ENCODE measurements around the gene DPH1.
A peak's percentile ranks its signal among the peaks of the same experiment; 100 is the strongest.

The DPH1 gene

GRCh38 chr17:2064980-2065785, 35.2 kb downstream of the DPH1 start:
- H3K4me2 ChIP-seq (ENCODE audit: low read depth, low read length, poor library complexity, severe bottlenecking): no peak overlapping the region
- H3K36me3 ChIP-seq (ENCODE audit: insufficient read depth, low read length): peaks cover 92% of the 10 kb centered on the region; the same call in 1 of the 2 replicates
- TF ChIP-seq EZH2phosphoT487 (IDR thresholded peaks at IDR 0.05; ENCODE audit: borderline replicate concordance) (no peak), CTCF (conservative IDR thresholded peaks at IDR 0.05; ENCODE audit: low read length) (peak; percentile 67)
- H4K20me1 ChIP-seq (ENCODE audit: insufficient read depth, low read length, poor library complexity, severe bottlenecking): no peaks in the 10 kb centered on the region
- H3F3A ChIP-seq (ENCODE audit: low read depth): no peaks in the 10 kb centered on the region
- no peaks in the 10 kb centered on the region for H3K4me1 ChIP-seq (ENCODE audit: insufficient read depth, low read length, poor library complexity, severe bottlenecking)
- H3K9ac ChIP-seq (ENCODE audit: low read depth, low read length, poor library complexity, severe bottlenecking): no peak overlapping the region
- no peak overlapping the region for H3K4me3 ChIP-seq (ENCODE audit: low read length, poor library complexity, severe bottlenecking)
- H3K27me3 ChIP-seq (ENCODE audit: insufficient read depth, low read length, poor library complexity, severe bottlenecking): no peaks in the 10 kb centered on the region
- no peaks in the 10 kb centered on the region for H3K9me2 ChIP-seq (replicated peaks; ENCODE audit: low read depth, low read length)
- no peaks in the 10 kb centered on the region for H3K79me2 ChIP-seq (ENCODE audit: insufficient read depth, low read length)
- H3K9me3 ChIP-seq (ENCODE audit: insufficient read depth, low read depth, low read length): no peaks in the 10 kb centered on the region
- H2AFZ ChIP-seq (ENCODE audit: low read length): no peak overlapping the region

DNA sequence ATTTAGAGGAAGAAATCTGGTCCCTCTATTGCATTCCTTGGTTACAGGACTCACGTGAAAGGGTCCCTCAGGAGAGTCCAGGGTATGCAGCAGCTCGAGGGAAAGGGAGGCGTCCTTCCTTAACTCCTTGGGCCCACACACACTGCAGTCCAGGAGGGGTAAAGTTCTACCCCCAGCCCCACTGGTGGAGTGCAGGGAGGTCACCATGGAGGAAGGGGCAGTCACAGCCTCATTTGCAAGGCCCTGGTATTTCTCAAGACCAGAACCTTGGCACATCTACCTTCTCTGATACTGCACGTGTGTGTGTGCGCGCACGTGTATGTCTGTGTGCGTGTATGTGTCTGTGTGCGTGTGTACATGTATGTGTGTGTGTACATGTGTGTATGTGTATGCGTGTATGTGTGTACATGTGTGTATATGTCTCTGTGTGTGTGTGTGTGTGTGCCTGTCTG, 36.0 kb downstream of the DPH1 start:
- no peaks in the 10 kb centered on the region for H3K27me3 ChIP-seq (ENCODE audit: insufficient read depth, low read length, poor library complexity, severe bottlenecking)
- H3K9ac ChIP-seq (ENCODE audit: low read depth, low read length, poor library complexity, severe bottlenecking): no peak overlapping the region
- TF ChIP-seq CTCF (conservative IDR thresholded peaks at IDR 0.05; ENCODE audit: low read length): no peak
- no peak for TF ChIP-seq EZH2phosphoT487 (IDR thresholded peaks at IDR 0.05; ENCODE audit: borderline replicate concordance)
- H3K79me2 ChIP-seq (ENCODE audit: insufficient read depth, low read length): no peaks in the 10 kb centered on the region
- no peaks in the 10 kb centered on the region for H3K4me1 ChIP-seq (ENCODE audit: insufficient read depth, low read length, poor library complexity, severe bottlenecking)
- no peak overlapping the region for H3K4me2 ChIP-seq (ENCODE audit: low read depth, low read length, poor library complexity, severe bottlenecking)
- no peak overlapping the region for H3K4me3 ChIP-seq (ENCODE audit: low read length, poor library complexity, severe bottlenecking)
- H3F3A ChIP-seq (ENCODE audit: low read depth): no peaks in the 10 kb centered on the region
- H4K20me1 ChIP-seq (ENCODE audit: insufficient read depth, low read length, poor library complexity, severe bottlenecking): no peaks in the 10 kb centered on the region
- H3K9me2 ChIP-seq (replicated peaks; ENCODE audit: low read depth, low read length): no peaks in the 10 kb centered on the region
- peaks cover 92% of the 10 kb centered on the region; the same call in 1 of the 2 replicates for H3K36me3 ChIP-seq (ENCODE audit: insufficient read depth, low read length)
- H2AFZ ChIP-seq (ENCODE audit: low read length): no peak overlapping the region
- no peaks in the 10 kb centered on the region for H3K9me3 ChIP-seq (ENCODE audit: insufficient read depth, low read depth, low read length)

- no peaks in the 10 kb centered on the region for H3K9me2 ChIP-seq (replicated peaks; ENCODE audit: low read depth, low read length)
- H3K4me1 ChIP-seq (ENCODE audit: insufficient read depth, low read length, poor library complexity, severe bottlenecking): no peaks in the 10 kb centered on the region
- no peaks in the 10 kb centered on the region for H3K27me3 ChIP-seq (ENCODE audit: insufficient read depth, low read length, poor library complexity, severe bottlenecking)
- H4K20me1 ChIP-seq (ENCODE audit: insufficient read depth, low read length, poor library complexity, severe bottlenecking): no peaks in the 10 kb centered on the region
- H3K36me3 ChIP-seq (ENCODE audit: insufficient read depth, low read length): peaks cover 92% of the 10 kb centered on the region; the same call in 1 of the 2 replicates
- no peak overlapping the region for H3K4me2 ChIP-seq (ENCODE audit: low read depth, low read length, poor library complexity, severe bottlenecking)
- H3K9me3 ChIP-seq (ENCODE audit: insufficient read depth, low read depth, low read length): no peaks in the 10 kb centered on the region
- no peak overlapping the region for H3K9ac ChIP-seq (ENCODE audit: low read depth, low read length, poor library complexity, severe bottlenecking)
- no peak overlapping the region for H3K4me3 ChIP-seq (ENCODE audit: low read length, poor library complexity, severe bottlenecking)
- TF ChIP-seq CTCF (conservative IDR thresholded peaks at IDR 0.05; ENCODE audit: low read length) (no peak), EZH2phosphoT487 (IDR thresholded peaks at IDR 0.05; ENCODE audit: borderline replicate concordance) (no peak)
- H3F3A ChIP-seq (ENCODE audit: low read depth): no peaks in the 10 kb centered on the region
- no peak overlapping the region for H2AFZ ChIP-seq (ENCODE audit: low read length)
- no peaks in the 10 kb centered on the region for H3K79me2 ChIP-seq (ENCODE audit: insufficient read depth, low read length)
These were observed 37.2 kb downstream of the DPH1 start for GRCh38 chr17:2067048-2067561.
